WTC11 (cell line): ENCODE measurements around the gene CTNNA3. TPM values are rescaled to one million over a fixed set of nuclear protein-coding genes. Genes with fewer than 3 reads are reported as not detected.

Experiments
- ATAC-seq: fragments of 200-7000 bp; cut with Tn5 transposase; 2 replicates; pipeline ENCODE4 v1.10.0; 2021; ENCODE audit warnings: mild to moderate bottlenecking, moderate library complexity
- CTCF ChIA-PET: fragments of 300-600 bp; sonication (Branson Sonifier 250); formaldehyde crosslinking; loops from one replicate; lab custom pipeline; 2021; ENCODE audit warnings: antibody characterized with exemption; lab: Charles Lee
- POLR2A ChIA-PET: fragments of 350-600 bp; sonication (Branson Sonifier 250); formaldehyde crosslinking; loops from one replicate; lab custom pipeline; 2021; ENCODE audit warnings: antibody characterized with exemption; lab: Charles Lee
- DNase-seq: peaks from one replicate; pipeline ENCODE4 v3.0.0; 2021; ENCODE audit warnings: low spot score
- H3K27ac Mint-ChIP-seq: 2 replicates; pipeline ENCODE4 v1.8.0; 2021; ENCODE audit warnings: mixed read lengths
- H3K27me3 Mint-ChIP-seq: 2 replicates; pipeline ENCODE4 v1.8.0; 2021; ENCODE audit warnings: low read depth, mild to moderate bottlenecking, moderate library complexity, mixed read lengths
- H3K36me3 Mint-ChIP-seq: 2 replicates; pipeline ENCODE4 v1.8.0; 2021; ENCODE audit warnings: mixed read lengths
- H3K4me1 Mint-ChIP-seq: 2 replicates; pipeline ENCODE4 v1.8.0; 2022; ENCODE audit warnings: mixed read lengths
- H3K4me3 Mint-ChIP-seq: 2 replicates; pipeline ENCODE4 v1.8.0; 2021; ENCODE audit warnings: mild to moderate bottlenecking, moderate library complexity, mixed read lengths
- H3K9me3 Mint-ChIP-seq: 2 replicates; pipeline ENCODE4 v1.8.0; 2021; ENCODE audit warnings: mixed read lengths
- E2F1 ChIP-seq: sonication (generic); formaldehyde crosslinking; IDR thresholded peaks from 2 replicates; pipeline ENCODE4 v1.8.0; 2022; ENCODE audit warnings: mild to moderate bottlenecking, missing genetic modification reagents
- E2F4 ChIP-seq: sonication (generic); formaldehyde crosslinking; IDR thresholded peaks from 2 replicates; pipeline ENCODE4 v1.8.1; 2022; ENCODE audit warnings: low read depth, mild to moderate bottlenecking, moderate library complexity, missing genetic modification reagents, borderline replicate concordance
- EMX1 ChIP-seq: fragments of 250-450 bp; sonication (Bioruptor Pico); IDR thresholded peaks from 2 replicates; pipeline ENCODE4 v1.8.0; 2021; ENCODE audit warnings: mild to moderate bottlenecking
- ETV6 ChIP-seq: sonication (generic); formaldehyde crosslinking; IDR thresholded peaks from 2 replicates; pipeline ENCODE4 v1.8.1; 2022; ENCODE audit warnings: mild to moderate bottlenecking, missing genetic modification reagents
- FOXP1 ChIP-seq: sonication (generic); formaldehyde crosslinking; IDR thresholded peaks from 2 replicates; pipeline ENCODE4 v1.8.0; 2022; ENCODE audit warnings: missing genetic modification reagents, mild to moderate bottlenecking, moderate library complexity, borderline replicate concordance
- HMGA2 ChIP-seq: fragments of 250-450 bp; sonication (Bioruptor Pico); IDR thresholded peaks from 2 replicates; pipeline ENCODE4 v1.4.0; 2021; ENCODE audit warnings: mild to moderate bottlenecking, moderate library complexity
- HMGXB4 ChIP-seq: sonication (generic); formaldehyde crosslinking; IDR thresholded peaks from 2 replicates; pipeline ENCODE4 v1.8.1; 2023; ENCODE audit warnings: mild to moderate bottlenecking, moderate library complexity, missing genetic modification reagents
- JUN ChIP-seq: sonication (generic); formaldehyde crosslinking; IDR thresholded peaks from 2 replicates; pipeline ENCODE4 v1.8.0; 2023; ENCODE audit warnings: mild to moderate bottlenecking, missing genetic modification reagents
- MAX ChIP-seq: sonication (generic); formaldehyde crosslinking; IDR thresholded peaks from 2 replicates; pipeline ENCODE4 v1.8.0; 2022; ENCODE audit warnings: mild to moderate bottlenecking, missing genetic modification reagents
- NR2C2 ChIP-seq: sonication (generic); formaldehyde crosslinking; IDR thresholded peaks from 2 replicates; pipeline ENCODE4 v1.8.0; 2022; ENCODE audit warnings: mild to moderate bottlenecking, missing genetic modification reagents
- RORB ChIP-seq: fragments of 250-450 bp; sonication (Bioruptor Pico); IDR thresholded peaks from 2 replicates; pipeline ENCODE4 v1.9.0; 2021; ENCODE audit warnings: mild to moderate bottlenecking
- SOX15 ChIP-seq: fragments of 250-450 bp; sonication (Bioruptor Pico); IDR thresholded peaks from 2 replicates; pipeline ENCODE4 v1.9.0; 2021; ENCODE audit warnings: mild to moderate bottlenecking
- STAT6 ChIP-seq: sonication (generic); formaldehyde crosslinking; conservative IDR thresholded peaks from 2 replicates; pipeline ENCODE4 v1.8.1; 2023; ENCODE audit warnings: mild to moderate bottlenecking, low read depth, missing genetic modification reagents, moderate library complexity
- TEAD4 ChIP-seq: sonication (generic); formaldehyde crosslinking; IDR thresholded peaks from 2 replicates; pipeline ENCODE4 v1.8.0; 2022; ENCODE audit warnings: mild to moderate bottlenecking, missing genetic modification reagents
- ZNF281 ChIP-seq: sonication (generic); formaldehyde crosslinking; IDR thresholded peaks from 2 replicates; pipeline ENCODE4 v1.8.0; 2023; ENCODE audit warnings: mild to moderate bottlenecking, missing genetic modification reagents
- ZNF396 ChIP-seq: fragments of 250-450 bp; sonication (Bioruptor Pico); IDR thresholded peaks from 2 replicates; pipeline ENCODE4 v1.8.0; 2021; ENCODE audit warnings: mild to moderate bottlenecking, moderate library complexity, borderline replicate concordance
- ZSCAN18 ChIP-seq: fragments of 250-450 bp; sonication (Bioruptor Pico); IDR thresholded peaks from 2 replicates; pipeline ENCODE4 v2.1.2; 2022; ENCODE audit warnings: mild to moderate bottlenecking, moderate library complexity
- total RNA-seq: library from RNA; stranded (reverse); gene quantifications from 3 replicates; pipeline ENCODE4 v1.2.3, GENCODE V29; 2021
- TF ChIP-seq, protein P1 (sequence below): fragments of 250-450 bp; sonication (Bioruptor Pico); IDR thresholded peaks from 2 replicates; pipeline ENCODE4 v1.9.0; 2021; ENCODE audit warnings: mild to moderate bottlenecking, borderline replicate concordance
- TF ChIP-seq, protein P2 (sequence below): fragments of 250-450 bp; sonication (Bioruptor Pico); IDR thresholded peaks from 2 replicates; pipeline ENCODE4 v1.8.0; 2021; ENCODE audit warnings: mild to moderate bottlenecking

The CTNNA3 gene
- total RNA-seq, 1 experiment from 2014 or later, result 6.1 TPM

DNA sequence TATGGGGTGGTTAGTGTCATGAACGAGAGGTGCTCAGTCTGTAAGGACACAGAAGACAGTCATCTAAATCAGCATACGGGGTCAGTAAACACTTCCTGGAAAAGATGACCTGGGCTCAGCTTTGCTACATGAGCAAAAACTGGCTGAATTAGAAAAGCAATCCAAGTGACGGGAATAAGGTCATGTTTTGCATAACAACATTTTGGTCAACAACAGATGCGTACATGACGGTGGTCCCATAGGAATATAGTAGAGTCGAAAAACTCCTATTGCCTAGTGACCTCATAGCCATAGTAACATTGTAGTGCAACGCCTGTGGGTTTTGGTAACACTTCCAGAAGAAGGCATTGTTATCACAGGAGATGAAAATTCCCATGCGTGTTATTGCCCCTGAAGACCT is 92.9 kb downstream of the CTNNA3 start (continued):
- TF ChIP-seq RORB, result no peak
- TF ChIP-seq EMX1, result no peak
- no peak for TF ChIP-seq MAX (CRISPR knock-in tag)
- TF ChIP-seq SOX15, result no peak
- TF ChIP-seq, protein P1, sequence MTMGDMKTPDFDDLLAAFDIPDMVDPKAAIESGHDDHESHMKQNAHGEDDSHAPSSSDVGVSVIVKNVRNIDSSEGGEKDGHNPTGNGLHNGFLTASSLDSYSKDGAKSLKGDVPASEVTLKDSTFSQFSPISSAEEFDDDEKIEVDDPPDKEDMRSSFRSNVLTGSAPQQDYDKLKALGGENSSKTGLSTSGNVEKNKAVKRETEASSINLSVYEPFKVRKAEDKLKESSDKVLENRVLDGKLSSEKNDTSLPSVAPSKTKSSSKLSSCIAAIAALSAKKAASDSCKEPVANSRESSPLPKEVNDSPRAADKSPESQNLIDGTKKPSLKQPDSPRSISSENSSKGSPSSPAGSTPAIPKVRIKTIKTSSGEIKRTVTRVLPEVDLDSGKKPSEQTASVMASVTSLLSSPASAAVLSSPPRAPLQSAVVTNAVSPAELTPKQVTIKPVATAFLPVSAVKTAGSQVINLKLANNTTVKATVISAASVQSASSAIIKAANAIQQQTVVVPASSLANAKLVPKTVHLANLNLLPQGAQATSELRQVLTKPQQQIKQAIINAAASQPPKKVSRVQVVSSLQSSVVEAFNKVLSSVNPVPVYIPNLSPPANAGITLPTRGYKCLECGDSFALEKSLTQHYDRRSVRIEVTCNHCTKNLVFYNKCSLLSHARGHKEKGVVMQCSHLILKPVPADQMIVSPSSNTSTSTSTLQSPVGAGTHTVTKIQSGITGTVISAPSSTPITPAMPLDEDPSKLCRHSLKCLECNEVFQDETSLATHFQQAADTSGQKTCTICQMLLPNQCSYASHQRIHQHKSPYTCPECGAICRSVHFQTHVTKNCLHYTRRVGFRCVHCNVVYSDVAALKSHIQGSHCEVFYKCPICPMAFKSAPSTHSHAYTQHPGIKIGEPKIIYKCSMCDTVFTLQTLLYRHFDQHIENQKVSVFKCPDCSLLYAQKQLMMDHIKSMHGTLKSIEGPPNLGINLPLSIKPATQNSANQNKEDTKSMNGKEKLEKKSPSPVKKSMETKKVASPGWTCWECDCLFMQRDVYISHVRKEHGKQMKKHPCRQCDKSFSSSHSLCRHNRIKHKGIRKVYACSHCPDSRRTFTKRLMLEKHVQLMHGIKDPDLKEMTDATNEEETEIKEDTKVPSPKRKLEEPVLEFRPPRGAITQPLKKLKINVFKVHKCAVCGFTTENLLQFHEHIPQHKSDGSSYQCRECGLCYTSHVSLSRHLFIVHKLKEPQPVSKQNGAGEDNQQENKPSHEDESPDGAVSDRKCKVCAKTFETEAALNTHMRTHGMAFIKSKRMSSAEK, result no peak

DNA sequence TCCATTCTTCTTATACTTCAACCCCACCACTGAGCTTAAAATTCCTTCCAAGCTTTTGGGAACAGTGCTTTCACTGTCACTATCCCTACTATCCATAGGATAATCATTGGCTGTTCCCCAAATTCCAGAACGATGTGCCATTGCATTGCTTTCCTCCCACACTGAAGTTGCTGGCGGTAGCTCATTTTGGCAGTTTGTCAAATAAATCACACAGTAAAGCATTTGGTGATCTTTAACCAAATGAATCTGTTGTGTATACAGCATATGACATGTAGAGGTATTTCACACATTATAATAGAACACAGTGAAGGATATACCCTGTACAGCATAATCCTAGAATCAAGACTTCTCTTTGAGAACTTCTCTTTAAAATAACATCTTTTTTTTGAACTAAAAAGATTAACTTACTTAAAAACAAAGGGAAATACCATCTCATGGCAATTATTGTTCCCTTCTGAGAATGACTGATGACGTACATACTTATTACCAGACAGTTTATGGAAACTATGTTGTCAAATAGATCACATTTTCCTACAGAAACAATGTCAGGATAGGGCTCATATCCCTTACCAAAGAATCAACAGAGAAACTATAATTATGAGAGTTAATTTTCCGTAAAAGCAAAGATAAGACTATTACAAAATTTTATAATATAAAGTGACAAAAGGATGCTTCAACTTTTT is 93.6 kb downstream of the CTNNA3 start:
- POLR2A ChIA-PET, result interaction anchor here (0.6 kb wide), 1 partner anchor 171 kb away, joined by 3 read pairs; no protein-coding TSS in a partner anchor
- no peak for ATAC-seq
- Mint-ChIP-seq H3K4me1 (peaks cover 11% of the 10 kb centered on the region), H3K27ac (no peak overlapping the region), H3K9me3 (peaks cover 3% of the 10 kb centered on the region; the same call in 1 of the 2 replicates), H3K27me3 (no peaks in the 10 kb centered on the region), H3K36me3 (no peaks in the 10 kb centered on the region), H3K4me3 (no peak overlapping the region)
- CTCF ChIA-PET, result no interaction called here
- no peak for DNase-seq
- TF ChIP-seq TEAD4 (CRISPR knock-in tag) (no peak), HMGXB4 (CRISPR knock-in tag) (no peak), FOXP1 (CRISPR knock-in tag) (no peak), E2F4 (no peak), HMGA2 (CRISPR knock-in tag) (no peak), ZNF281 (CRISPR knock-in tag) (no peak), ZSCAN18 (CRISPR knock-in tag) (no peak), E2F1 (CRISPR knock-in tag) (no peak), STAT6 (no peak), JUN (no peak), ETV6 (CRISPR knock-in tag) (no peak), NR2C2 (CRISPR knock-in tag) (no peak), ZNF396 (CRISPR knock-in tag) (no peak)
- TF ChIP-seq, protein P2, sequence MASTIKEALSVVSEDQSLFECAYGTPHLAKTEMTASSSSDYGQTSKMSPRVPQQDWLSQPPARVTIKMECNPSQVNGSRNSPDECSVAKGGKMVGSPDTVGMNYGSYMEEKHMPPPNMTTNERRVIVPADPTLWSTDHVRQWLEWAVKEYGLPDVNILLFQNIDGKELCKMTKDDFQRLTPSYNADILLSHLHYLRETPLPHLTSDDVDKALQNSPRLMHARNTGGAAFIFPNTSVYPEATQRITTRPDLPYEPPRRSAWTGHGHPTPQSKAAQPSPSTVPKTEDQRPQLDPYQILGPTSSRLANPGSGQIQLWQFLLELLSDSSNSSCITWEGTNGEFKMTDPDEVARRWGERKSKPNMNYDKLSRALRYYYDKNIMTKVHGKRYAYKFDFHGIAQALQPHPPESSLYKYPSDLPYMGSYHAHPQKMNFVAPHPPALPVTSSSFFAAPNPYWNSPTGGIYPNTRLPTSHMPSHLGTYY (CRISPR knock-in tag), result no peak
